ENCODE measurements around the gene PIGL. TPM values are rescaled to one million over a fixed set of nuclear protein-coding genes. Genes with fewer than 3 reads are reported as not detected.
"Not testable (repeated sequence)": the region's sequence is repeated elsewhere in the genome, so short reads cannot be mapped to it uniquely, and the experiment has no call there.

PIGL gene
- total RNA-seq, 1 donor from 2014 or later: 32.7 TPM

DNA sequence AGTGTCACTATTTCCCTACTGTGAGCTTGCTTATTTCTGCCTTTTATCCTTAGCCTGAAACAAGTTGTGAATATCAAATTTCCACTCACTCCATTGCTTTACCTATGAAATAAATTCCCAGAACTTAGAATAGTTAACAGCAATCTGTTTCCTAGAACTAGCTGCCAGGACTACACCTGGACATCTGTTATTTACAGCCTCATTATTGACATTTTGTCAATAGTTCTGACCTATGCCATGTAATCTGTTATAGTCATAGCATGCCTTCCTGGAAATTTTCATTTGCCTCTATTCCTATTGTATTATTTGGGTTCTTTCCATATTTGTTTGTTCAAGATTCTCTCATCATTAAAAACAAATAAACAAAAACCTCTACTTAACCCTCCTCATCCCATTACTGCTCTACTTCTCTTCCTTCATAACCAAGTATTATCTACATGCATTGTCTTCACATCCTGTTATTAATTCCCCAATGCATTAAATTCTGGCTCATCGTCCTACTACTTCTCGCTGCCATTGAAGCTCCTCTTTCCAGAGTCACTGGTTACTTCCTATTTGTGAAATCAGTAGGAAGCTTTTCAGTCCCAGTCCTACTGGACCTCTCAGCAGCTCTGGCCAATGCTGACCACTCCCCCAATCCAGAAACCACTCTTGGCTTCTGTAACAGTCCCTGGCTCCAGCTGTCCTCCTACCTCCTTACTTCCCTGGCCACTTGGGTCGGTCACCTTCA lies 55.3 kb downstream of the PIGL start:
- intact Hi-C loops (cut with micrococcal nuclease): no loop called here

DNA sequence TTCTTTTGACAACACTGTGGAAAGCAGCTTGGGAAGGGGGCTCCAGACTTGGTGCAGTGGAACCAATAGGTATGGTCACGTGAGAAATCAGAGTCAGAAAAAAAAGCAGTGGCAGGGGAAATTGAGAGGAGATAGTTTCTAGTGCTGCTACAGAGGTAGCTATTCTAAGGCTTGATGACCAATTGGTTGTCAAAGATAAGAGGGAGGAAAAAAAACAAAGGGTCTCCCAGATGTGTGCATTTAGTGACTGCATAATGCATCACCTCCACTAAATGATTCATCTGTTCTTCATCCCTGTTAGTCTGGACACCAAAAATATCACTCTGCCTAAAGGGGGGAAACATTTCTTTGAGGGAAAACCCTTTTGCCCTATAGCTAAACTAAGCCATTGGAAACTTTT lies 56.5 kb downstream of the PIGL start:
- intact Hi-C loops (cut with micrococcal nuclease): no loop called here

DNA sequence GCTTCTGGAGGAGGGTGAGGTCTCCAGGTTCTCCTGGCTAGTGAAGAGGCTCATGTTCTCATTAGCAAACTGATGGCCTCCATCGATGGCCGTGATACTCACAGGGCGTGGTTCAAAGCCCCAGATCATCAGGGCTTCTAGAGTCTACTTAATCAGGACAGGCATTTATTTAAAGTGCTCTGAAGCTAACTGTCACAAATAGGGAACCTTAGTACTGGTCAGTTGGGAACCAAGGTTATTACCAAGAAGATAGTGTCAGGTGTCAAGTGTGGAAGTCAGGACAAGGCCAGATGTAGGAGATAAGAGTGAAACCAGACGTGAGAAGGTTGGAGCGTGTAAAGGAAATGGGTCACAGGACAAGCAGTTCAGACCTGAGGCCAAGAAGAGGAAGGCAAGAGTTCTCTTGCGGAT lies 56.9 kb downstream of the PIGL start:
- intact Hi-C loops (cut with micrococcal nuclease): no loop called here

DNA sequence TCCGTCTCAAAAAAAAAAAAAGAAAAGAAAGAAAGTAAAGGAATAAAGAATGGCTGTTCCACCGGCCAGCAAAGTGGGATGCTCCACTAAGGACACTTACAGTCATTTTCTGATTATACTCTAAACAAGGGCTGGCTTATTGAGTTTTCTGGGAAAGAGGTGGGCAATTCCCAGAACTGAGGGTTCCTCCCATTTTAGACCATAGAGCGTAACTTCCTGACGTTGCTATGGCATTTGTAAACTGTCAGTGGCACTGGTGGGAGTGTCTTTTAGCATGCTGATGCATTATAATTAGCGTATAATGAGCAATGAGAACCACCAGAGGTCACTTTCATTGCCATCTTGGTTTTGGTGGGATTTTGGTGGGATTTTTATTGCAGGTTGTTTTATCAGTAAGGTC lies 58.0 kb downstream of the PIGL start:
- intact Hi-C loops (cut with micrococcal nuclease): no loop called here

DNA sequence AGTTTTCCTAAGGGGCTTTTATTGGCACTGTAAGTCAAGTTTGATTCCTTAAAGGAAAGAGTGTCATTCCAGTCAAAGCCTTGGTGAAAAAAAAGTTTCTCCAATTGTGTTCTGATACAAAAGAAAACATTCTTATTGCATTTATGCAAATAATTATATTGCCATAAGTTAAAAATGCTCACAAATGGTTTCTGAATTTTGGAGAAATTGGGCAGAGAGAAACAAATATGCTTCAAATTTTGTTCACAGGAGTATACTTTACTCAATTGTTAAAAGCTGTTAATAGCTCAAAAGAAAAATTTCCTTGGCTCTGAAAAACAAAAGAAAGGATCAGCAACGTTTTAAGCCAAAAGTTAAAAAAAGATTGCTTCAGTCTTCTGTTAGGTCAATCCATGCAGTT lies 60.2 kb downstream of the PIGL start:
- intact Hi-C loops (cut with micrococcal nuclease): no loop called here

DNA sequence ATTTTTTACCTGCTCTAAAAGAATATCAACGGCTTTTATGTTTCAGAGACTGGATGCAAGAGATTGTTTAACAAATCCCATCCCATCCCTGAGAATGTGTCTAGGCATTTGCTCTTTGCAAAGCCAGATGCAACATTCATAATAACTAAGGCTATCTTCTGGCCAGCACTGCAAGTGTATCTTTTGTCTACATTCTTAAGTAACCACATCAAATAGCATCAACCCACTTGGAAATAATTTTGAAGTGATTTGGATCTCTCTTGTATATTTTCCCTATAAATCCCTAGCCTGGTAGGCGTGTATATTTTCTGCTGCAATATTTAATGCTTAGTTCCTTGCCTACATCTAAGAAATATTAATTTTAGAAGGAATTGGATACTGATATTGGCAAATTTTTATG lies 64.3 kb downstream of the PIGL start:
- intact Hi-C loops (cut with micrococcal nuclease): loop anchor here (10.0 kb wide), 1 partner anchor 303 kb away; no protein-coding TSS in a partner anchor

DNA sequence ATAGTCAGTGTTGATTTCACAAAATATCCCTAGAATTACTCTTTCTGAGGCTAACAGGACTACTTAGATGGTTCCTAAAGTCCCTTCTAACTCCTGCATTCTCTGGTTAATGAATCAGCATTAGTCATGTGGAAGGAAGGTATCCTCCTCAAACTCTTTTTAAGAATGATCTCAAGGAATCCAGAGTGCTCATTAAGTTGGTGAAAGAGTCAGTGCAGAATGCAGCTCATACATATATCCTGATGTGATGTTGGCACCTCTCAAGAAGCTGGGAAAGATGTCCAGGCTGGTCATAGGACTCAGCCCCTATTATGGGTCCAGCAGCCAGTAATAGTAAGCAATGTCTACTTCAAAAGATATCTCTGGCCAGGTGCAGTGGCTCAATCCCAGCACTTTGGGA lies 65.5 kb downstream of the PIGL start:
- intact Hi-C loops (cut with micrococcal nuclease): loop anchor here (10.0 kb wide), 1 partner anchor 302 kb away; no protein-coding TSS in a partner anchor

DNA sequence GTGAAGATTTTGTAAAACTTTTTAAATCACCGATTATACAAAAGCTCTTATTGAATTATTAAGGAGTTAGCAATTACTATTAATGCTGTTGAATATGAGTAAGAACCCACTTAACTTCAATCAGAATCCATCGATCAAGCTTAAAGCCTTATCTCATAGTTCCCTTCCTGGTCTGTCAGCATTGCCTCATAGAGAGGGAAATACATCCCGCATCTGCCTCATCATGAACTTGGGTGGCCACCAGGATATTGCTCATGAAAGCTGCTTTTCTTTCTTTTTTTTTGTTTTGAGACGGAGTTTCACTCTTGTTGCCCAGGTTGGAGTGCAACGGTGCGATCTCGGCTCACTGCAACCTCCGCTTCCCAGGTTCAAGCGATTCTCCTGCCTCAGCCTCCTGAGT lies 66.7 kb downstream of the PIGL start:
- intact Hi-C loops (cut with micrococcal nuclease): loop anchor here (10.0 kb wide), 1 partner anchor 301 kb away; no protein-coding TSS in a partner anchor

DNA sequence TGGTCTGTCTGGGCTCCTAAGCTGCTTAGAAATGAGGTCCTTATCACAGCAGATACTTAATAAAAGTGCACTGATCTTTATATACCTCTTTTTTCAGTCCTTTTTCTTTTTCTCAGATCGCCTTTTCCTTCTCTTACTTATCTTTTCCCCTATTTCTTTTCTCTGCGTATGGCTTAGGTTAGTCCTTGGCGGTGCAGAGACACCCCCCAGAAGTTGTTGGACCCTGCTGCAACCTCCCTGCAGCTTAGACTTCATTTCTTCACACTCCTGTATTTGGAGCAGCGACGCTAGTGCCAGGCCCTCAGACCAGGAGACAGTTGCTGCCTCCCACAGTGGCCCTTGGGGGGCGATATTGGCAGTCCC lies 68.6 kb downstream of the PIGL start:
- intact Hi-C loops (cut with micrococcal nuclease): loop anchor here (1.0 to 10.0 kb wide), 11 partner anchors 16 to 368 kb away; partner anchors contain the start of genes CENPV, NCOR1, TRPV2 and UBB

DNA sequence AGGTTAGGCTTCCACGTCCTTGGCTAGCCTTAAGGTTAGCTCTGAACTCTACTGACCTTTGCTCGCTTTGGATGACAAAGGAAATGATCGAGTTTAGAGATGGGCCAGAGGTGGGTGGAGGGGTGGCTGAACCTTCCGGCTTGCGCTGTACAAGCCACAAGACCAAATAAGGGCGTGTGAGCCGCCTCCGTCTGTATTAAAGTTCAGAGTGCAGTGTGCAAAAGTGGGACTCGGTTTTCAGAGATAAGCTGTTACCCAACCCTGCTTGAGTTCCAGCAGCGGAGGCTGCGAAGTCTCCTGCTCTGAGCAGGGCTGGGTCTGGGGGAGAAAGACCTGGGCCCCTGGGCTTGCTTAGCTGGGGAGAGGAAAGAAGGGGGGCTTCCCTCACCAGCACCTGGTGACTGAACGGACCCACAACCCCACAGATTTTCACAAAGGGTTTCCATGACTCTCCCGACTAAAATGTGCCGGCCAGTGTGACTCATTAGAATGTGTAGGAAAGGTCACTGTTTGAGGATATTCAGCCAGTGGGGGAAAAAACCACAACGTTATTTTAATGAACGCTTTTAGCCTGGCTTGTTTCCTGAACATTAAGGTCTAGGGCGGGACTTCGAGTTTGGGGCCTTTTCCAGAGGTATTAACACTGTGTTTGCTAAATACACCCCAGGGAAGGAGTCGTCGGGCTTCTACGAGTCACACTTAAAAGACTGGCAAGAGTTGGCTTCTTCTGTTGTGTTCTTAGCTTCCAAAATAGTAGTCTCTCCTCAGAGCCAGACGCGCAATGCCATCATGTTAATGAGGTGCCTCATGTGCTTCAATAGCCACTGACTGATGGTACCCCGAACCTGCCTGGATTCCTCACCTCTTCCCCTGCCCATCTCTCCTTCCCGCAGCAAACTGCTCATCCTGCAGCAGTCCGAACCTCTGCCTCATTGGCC lies 69.3 kb downstream of the PIGL start:
- intact Hi-C loops (cut with micrococcal nuclease): loop anchor here (1.0 to 10.0 kb wide), 10 partner anchors 67 to 367 kb away; partner anchors contain the start of genes CENPV, NCOR1, TRPV2 and UBB

DNA sequence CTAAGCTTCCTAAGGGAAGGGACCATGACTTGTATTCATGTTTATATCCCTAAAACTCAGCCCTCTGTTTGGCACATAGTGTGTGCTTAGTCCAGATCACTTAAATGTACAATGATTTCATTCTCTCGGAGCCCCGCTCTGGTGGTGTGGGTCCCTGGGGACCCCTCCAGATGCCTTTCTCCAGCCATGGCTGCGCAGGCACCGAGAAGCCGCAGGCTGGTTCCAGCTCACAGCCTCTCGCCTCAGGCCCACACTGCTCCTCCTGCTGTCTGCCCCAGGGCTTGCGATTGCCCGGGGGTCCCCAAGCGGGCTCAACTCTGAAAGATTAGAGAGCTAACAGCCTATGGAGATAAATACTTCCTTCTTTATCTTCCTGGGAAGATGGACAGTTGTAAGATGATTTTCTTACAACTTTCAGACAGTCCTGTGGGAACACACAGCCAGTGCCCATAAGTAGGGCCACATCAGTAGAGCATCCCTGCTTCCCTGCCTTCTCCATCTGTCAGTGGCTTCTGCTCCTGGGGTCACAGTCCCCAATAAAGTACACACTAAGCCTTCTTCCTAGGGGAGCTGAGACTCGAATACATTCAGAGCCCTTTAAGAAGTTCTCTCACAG lies 70.0 kb downstream of the PIGL start:
- intact Hi-C loops (cut with micrococcal nuclease): loop anchor here (1.0 to 10.0 kb wide), 10 partner anchors 66 to 366 kb away; partner anchors contain the start of genes CENPV, NCOR1, TRPV2 and UBB

DNA sequence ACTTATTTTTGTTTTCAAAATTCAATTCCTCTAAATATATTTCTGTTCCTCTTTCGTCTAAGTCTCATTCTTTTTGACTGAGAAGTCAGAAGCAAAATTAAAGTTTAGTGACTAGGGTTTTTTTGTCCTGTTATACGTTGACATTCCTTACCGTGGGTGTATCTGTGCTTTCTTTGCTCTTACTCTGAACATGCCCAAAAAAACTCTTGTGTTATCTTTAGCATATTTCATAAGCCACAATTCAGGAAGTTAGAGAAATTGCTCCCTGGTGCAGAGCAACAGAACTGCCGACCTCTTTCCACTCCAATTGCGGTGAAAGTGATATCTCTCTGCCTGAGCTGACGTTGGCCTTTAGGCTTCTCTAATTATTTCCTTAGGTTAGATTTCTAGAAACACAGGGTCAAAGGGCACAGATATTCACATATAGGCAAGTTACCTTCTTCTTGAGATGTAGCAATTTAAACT lies 70.6 kb downstream of the PIGL start:
- intact Hi-C loops (cut with micrococcal nuclease): loop anchor here (2.0 to 10.0 kb wide), 6 partner anchors 130 to 330 kb away; partner anchors contain the start of gene TRPV2

DNA sequence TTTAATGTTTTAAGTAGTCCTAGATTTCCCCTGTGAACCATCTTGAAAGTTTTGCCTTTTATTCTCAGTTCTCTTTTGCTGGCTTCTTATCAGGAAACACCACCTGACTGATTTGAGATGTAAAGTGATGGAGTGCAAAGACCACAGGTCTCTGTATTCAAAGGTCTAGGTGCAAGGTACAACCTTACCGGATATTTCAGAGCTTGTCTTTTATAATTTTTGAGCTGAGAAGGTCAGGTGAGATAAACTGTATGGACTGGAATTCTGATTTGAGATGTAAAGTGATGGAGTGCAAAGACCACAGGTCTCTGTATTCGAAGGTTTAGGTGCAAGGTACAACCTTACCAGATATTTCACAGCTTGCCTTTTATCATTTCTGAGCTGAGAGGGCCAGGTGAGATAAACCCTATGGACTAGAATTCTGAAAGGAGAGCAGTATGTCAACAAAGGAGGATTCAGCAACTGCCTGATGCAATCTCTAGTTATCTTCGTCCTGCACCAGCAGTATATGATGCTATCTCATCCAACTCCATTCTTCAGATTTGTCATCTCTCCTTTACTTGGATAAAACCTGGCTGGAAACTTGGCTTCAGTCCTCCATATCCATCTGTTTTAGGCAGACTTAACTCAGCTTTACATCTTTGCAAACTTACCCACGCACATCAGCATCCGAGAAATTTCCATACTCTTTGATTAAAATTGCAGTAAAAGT lies 72.0 kb downstream of the PIGL start:
- intact Hi-C loops (cut with micrococcal nuclease): loop anchor here (5.0 to 10.0 kb wide), 5 partner anchors 128 to 332 kb away; partner anchors contain the start of gene TRPV2

DNA sequence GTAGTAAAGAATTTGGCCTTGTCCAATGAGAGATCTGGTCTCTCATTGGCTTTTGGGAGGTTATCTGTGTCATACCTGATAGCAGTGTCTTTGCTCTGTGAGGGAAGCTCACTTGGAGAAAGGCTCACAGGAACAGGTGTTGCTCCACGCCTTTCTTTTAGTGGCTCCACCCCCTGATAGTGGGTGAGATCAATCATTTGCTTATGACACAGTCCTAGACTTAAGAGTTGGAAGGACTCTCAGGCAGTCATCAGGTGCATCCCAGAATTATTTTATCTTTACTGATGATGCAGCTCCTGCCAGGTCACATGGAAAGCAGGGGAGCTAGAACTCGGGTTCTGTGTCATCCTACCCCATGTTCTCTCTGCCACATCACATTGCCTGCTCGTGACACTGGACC lies 76.9 kb downstream of the PIGL start:
- intact Hi-C loops (cut with micrococcal nuclease): no loop called here

DNA sequence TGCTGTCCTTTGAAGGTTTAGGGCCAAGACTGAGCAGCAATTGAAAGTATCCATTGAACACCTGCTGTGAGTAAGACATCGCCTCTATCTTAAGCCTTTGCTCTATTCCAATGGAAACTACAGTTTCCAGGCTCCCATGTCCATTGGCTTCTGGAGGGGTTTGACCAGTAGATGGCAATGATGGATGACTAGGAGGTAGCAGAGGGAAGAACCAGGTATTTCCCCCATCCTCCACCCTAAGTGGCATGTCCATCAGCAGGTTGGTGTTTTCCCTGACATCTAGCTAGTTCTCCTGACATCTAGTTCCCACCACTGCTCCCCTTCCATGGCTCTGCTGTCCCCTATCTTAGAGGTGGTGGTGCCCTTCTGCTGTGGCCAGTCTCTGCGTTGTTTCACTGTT lies 77.5 kb downstream of the PIGL start:
- intact Hi-C loops (cut with micrococcal nuclease): no loop called here

DNA sequence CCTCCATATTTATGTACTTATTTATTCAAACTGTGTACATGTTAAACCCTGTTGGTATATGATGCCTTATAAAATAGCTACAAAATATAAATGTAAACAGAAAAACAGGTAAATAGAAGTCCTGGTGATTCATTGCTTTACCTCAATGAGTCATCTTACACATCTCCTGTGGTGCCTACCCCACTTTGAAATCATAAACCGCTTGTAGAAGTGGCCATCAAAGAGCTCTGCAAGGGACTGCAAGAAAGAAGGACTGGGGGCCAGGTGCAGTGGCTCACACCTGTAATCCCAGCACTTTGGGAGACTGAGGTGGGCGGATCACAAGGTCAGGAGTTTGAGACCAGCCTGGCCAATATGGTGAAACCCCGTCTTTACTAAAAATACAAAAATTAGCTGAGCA lies 79.1 kb downstream of the PIGL start:
- intact Hi-C loops (cut with micrococcal nuclease): not testable (repeated sequence)

DNA sequence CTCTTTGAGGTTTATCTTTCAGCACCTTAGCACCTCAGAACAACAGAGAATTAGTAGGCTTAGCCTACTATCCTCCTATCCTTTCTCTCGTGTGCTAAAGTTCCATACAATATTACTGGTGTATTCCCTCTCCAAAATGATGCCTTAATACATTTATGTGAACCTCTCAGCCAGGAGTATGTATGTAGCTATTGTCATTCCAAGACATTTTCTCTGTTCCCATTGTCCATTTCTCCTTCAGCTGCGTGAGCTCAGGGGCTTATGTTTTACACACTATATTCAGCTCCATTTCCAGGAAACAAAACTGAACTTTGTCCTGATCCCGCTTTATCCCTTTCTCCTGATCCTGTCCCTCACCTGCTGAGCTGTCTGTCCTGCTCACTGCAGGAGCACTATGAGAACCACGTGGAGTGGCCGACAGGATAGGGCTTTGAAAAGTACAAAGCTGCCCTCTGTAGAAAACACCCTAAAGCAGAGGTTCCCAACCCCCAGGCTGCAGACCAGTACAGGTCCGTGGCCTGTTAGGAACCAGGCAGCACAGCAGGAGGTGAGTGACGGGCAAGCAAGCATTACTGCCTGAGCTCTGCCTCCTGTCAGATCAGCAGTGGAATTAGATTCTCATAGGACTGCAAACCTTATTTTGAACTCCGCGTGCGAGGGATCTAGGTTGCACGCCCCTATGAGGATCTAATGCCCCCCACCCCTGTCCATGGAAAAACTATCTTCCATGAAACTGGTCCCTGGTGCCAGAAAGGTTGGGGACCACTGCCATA lies 80.5 kb downstream of the PIGL start:
- intact Hi-C loops (cut with micrococcal nuclease): no loop called here

DNA sequence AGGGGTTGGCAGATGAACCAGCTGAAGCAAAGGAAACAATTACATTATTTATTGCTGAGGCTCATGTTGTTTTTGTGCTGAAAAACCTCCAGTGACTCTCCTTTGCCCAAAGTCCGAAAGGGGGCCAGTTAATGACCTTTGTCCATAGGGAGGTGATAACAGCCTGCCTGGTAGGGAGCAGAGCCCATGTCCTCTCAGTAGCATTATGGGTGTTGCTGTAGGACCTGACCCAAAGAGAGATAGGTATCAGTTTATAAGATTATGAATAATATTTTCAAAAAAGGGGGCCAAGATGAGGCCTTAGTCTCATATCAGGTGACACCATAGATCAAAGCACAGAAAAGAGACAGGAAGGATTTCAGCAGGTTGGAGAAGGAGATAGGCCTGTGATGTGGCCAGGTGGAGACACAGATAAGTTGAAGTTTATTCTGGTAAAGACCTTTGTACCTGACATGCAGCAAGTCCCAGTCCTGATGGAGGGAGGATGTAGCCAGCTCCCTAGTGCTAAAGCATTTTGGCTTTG lies 81.2 kb downstream of the PIGL start:
- intact Hi-C loops (cut with micrococcal nuclease): no loop called here

DNA sequence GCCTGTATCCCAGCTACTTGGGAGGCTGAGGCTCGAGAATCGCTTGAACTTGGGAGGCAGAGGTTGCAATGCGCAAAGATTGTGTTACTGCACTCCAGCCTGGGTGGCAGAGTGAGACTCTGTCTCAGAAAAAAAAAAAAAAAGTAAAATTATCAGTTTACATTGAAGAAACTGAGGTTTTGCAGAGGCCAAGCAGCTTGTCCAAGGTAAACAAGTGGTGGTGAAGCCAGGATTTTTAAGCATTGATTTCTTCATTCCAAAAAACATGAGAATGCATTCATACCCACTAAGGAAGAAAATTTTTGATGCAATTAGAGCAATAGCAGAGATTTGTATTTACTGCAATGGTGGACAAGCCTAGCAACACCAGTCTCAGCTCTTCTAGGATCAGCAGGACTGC lies 83.5 kb downstream of the PIGL start:
- intact Hi-C loops (cut with micrococcal nuclease): no loop called here
